Measurements from ENCODE around the gene JMJD7. TPM values are rescaled to one million over a fixed set of nuclear protein-coding genes. Genes with fewer than 3 reads are reported as not detected.

The JMJD7 gene
- total and polyA plus RNA-seq, 5 donors from 2014 or later = 17.0 to 42.2 (median 25.9) TPM

DNA sequence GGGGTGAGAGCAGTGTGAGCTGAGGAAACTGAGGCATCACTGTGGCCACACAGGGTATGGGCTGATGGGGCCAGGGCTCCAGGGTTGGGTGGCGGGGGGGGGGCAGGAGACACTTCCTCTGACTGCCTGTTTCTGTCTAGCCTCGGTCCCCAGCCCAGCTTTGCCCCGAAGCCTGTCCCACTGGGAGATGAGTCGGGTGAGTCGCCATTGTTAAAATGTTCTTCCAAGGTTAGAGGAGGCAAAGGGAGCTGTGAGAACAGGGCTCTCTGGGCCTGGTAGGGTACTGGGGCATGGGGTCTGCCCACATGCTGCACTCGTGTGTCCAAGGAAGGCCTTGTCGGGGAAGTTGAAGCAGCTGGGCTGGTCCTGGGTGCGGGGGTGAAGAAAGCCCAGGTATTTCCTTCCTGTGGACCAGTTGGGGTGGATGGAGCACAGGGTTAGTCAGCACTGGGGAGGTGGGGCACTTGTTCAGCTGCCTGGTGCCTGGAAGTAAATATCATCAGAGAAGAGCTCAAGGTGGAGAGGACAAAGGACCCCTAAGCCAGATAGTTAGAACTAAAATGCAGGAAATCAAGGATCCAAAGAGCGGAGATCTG is 8.3 kb upstream of the JMJD7 start:
- Mint-ChIP-seq H3K27me3 (no peaks in the 10 kb centered on the region), H3K36me3 (peaks cover 30% of the 10 kb centered on the region), H3K4me3 (no peak overlapping the region), H3K4me1 (peaks cover 0 to 2% (median 0%) of the 10 kb centered on the region in 4 donors), H3K9me3 (no peaks in the 10 kb centered on the region), H3K27ac (peak overlapping the region in 1 of 3 donors; percentile 51)
- Histone ChIP-seq H3K4me1 (ENCODE audit: control insufficient read depth, insufficient read depth, low read length, poor library complexity, severe bottlenecking) (no peaks in the 10 kb centered on the region), H3K9me3 (ENCODE audit: control insufficient read depth in 2 of 2, low read length in 2 of 2) (no peaks in the 10 kb centered on the region), H3K4me3 (ENCODE audit: low read depth, low read length) (no peak overlapping the region), H3K27ac (ENCODE audit: insufficient read depth, low read length, poor library complexity, severe bottlenecking) (no peak overlapping the region), H3K36me3 (ENCODE audit: control insufficient read depth, insufficient read depth, low read length) (peaks cover 61% of the 10 kb centered on the region), H3K27me3 (ENCODE audit: control insufficient read depth, insufficient read depth, low read length) (no peaks in the 10 kb centered on the region)
- DNase-seq = no peak
- ATAC-seq (ENCODE audit: low read depth in 2 of 2) = no peak

GRCh38 chr15:41820791-41821423 is 7.0 kb upstream of the JMJD7 start:
- Mint-ChIP-seq H3K4me3 (no peak overlapping the region), H3K27me3 (no peaks in the 10 kb centered on the region), H3K9me3 (no peaks in the 10 kb centered on the region), H3K36me3 (peaks cover 24% of the 10 kb centered on the region), H3K4me1 (peaks cover 0 to 1% (median 0%) of the 10 kb centered on the region in 4 donors), H3K27ac (peak overlapping the region in 1 of 3 donors; percentile 35)
- H3K27ac ChIP-seq (ENCODE audit: insufficient read depth, low read length, poor library complexity, severe bottlenecking) = no peak overlapping the region
- peaks cover 51% of the 10 kb centered on the region for H3K36me3 ChIP-seq (ENCODE audit: control insufficient read depth, insufficient read depth, low read length)
- H3K4me3 ChIP-seq (ENCODE audit: low read depth, low read length) = no peak overlapping the region
- no peak for DNase-seq
- no peaks in the 10 kb centered on the region for H3K27me3 ChIP-seq (ENCODE audit: control insufficient read depth, insufficient read depth, low read length)
- no peak for ATAC-seq (ENCODE audit: low read depth in 2 of 2)
- H3K9me3 ChIP-seq (ENCODE audit: control insufficient read depth in 2 of 2, low read length in 2 of 2) = no peaks in the 10 kb centered on the region
- H3K4me1 ChIP-seq (ENCODE audit: control insufficient read depth, insufficient read depth, low read length, poor library complexity, severe bottlenecking) = no peaks in the 10 kb centered on the region

GRCh38 chr15:41821831-41822230 is 6.1 kb upstream of the JMJD7 start:
- Mint-ChIP-seq H3K9me3 (no peaks in the 10 kb centered on the region), H3K27me3 (no peaks in the 10 kb centered on the region), H3K4me1 (peaks cover 0 to 3% (median 1%) of the 10 kb centered on the region in 4 donors), H3K4me3 (no peak overlapping the region), H3K36me3 (peaks cover 17% of the 10 kb centered on the region), H3K27ac (peak overlapping the region in 1 of 3 donors; percentile 35)
- Histone ChIP-seq H3K27me3 (ENCODE audit: control insufficient read depth, insufficient read depth, low read length) (no peaks in the 10 kb centered on the region), H3K4me3 (ENCODE audit: low read depth, low read length) (no peak overlapping the region), H3K27ac (ENCODE audit: insufficient read depth, low read length, poor library complexity, severe bottlenecking) (no peak overlapping the region), H3K4me1 (ENCODE audit: control insufficient read depth, insufficient read depth, low read length, poor library complexity, severe bottlenecking) (peaks cover under 1% of the 10 kb centered on the region), H3K36me3 (ENCODE audit: control insufficient read depth, insufficient read depth, low read length) (peaks cover 44% of the 10 kb centered on the region), H3K9me3 (ENCODE audit: control insufficient read depth in 2 of 2, low read length in 2 of 2) (no peaks in the 10 kb centered on the region)
- DNase-seq (no peak), ATAC-seq (ENCODE audit: low read depth in 2 of 2) (no peak)

- Mint-ChIP-seq H3K27ac (no peak overlapping the region), H3K9me3 (no peaks in the 10 kb centered on the region), H3K4me3 (no peak overlapping the region), H3K27me3 (no peaks in the 10 kb centered on the region), H3K4me1 (peaks cover 0 to 4% (median 2%) of the 10 kb centered on the region in 4 donors), H3K36me3 (peaks cover 11% of the 10 kb centered on the region)
- ATAC-seq (ENCODE audit: low read depth in 2 of 2) (no peak), DNase-seq (no peak)
- Histone ChIP-seq H3K4me3 (ENCODE audit: low read depth, low read length) (no peak overlapping the region), H3K9me3 (ENCODE audit: control insufficient read depth in 2 of 2, low read length in 2 of 2) (no peaks in the 10 kb centered on the region), H3K27ac (ENCODE audit: insufficient read depth, low read length, poor library complexity, severe bottlenecking) (no peak overlapping the region), H3K36me3 (ENCODE audit: control insufficient read depth, insufficient read depth, low read length) (peaks cover 40% of the 10 kb centered on the region), H3K27me3 (ENCODE audit: control insufficient read depth, insufficient read depth, low read length) (no peaks in the 10 kb centered on the region), H3K4me1 (ENCODE audit: control insufficient read depth, insufficient read depth, low read length, poor library complexity, severe bottlenecking) (peaks cover 7% of the 10 kb centered on the region)
Measured at GRCh38 chr15:41822471-41822870, 5.4 kb upstream of the JMJD7 start.

DNA sequence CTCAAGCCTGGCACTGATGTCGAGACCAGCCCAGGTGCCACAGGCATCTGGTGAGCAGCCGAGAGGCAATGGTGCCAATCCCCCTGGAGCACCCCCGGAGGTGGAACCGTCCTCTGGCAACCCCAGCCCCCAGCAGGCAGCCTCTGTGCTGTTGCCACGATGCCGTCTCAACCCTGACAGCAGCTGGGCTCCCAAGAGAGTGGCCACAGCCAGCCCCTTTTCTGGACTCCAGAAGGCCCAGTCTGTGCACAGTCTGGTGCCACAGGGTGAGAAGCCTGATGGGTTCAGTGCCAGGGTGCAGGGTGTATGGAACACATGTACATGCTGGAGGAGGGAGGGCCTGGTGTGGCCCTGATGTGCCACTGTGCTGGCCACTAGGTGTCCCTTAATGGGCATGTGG is 4.9 kb upstream of the JMJD7 start:
- Histone ChIP-seq H3K36me3 (ENCODE audit: control insufficient read depth, insufficient read depth, low read length) (peaks cover 35% of the 10 kb centered on the region), H3K9me3 (ENCODE audit: control insufficient read depth in 2 of 2, low read length in 2 of 2) (no peaks in the 10 kb centered on the region), H3K4me3 (ENCODE audit: low read depth, low read length) (no peak overlapping the region), H3K27me3 (ENCODE audit: control insufficient read depth, insufficient read depth, low read length) (no peaks in the 10 kb centered on the region), H3K27ac (ENCODE audit: insufficient read depth, low read length, poor library complexity, severe bottlenecking) (no peak overlapping the region), H3K4me1 (ENCODE audit: control insufficient read depth, insufficient read depth, low read length, poor library complexity, severe bottlenecking) (peaks cover 8% of the 10 kb centered on the region)
- ATAC-seq (ENCODE audit: low read depth in 2 of 2) (no peak), DNase-seq (no peak)
- Mint-ChIP-seq H3K27me3 (no peaks in the 10 kb centered on the region), H3K27ac (no peak overlapping the region), H3K36me3 (peaks cover 11% of the 10 kb centered on the region), H3K9me3 (no peaks in the 10 kb centered on the region), H3K4me3 (peak overlapping the region in 1 of 4 donors; percentile 35), H3K4me1 (peaks cover 0 to 9% (median 4%) of the 10 kb centered on the region in 4 donors)

DNA sequence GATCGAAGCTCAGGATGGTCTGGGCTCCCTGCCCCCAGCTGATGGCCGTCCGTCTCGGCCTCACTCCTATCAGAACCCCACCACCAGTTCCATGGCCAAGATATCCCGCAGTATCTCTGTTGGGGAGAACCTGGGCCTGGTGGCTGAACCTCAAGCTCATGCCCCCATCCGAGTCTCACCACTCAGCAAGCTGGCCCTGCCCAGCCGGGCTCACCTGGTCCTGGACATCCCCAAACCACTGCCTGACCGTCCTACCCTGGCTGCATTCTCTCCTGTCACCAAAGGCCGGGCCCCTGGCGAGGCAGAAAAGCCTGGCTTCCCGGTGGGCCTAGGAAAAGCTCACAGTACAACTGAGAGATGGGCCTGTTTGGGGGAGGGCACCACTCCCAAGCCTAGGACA is 4.4 kb upstream of the JMJD7 start:
- no peak overlapping the region for H3K27ac Mint-ChIP-seq
- H3K4me1 Mint-ChIP-seq = peaks cover 3 to 10% (median 5%) of the 10 kb centered on the region in 4 donors

GRCh38 chr15:41824062-41824745 is 3.7 kb upstream of the JMJD7 start:
- DNase-seq (no peak), ATAC-seq (ENCODE audit: low read depth in 2 of 2) (no peak)
- Mint-ChIP-seq H3K27me3 (no peaks in the 10 kb centered on the region), H3K9me3 (no peaks in the 10 kb centered on the region), H3K36me3 (peaks cover 11% of the 10 kb centered on the region), H3K4me3 (peak overlapping the region in 1 of 4 donors; percentile 66), H3K27ac (no peak overlapping the region), H3K4me1 (peaks cover 9 to 16% (median 12%) of the 10 kb centered on the region in 4 donors)
- Histone ChIP-seq H3K4me1 (ENCODE audit: control insufficient read depth, insufficient read depth, low read length, poor library complexity, severe bottlenecking) (peaks cover 20% of the 10 kb centered on the region), H3K36me3 (ENCODE audit: control insufficient read depth, insufficient read depth, low read length) (peaks cover 24% of the 10 kb centered on the region), H3K27me3 (ENCODE audit: control insufficient read depth, insufficient read depth, low read length) (no peaks in the 10 kb centered on the region), H3K4me3 (ENCODE audit: low read depth, low read length) (no peak overlapping the region), H3K27ac (ENCODE audit: insufficient read depth, low read length, poor library complexity, severe bottlenecking) (no peak overlapping the region), H3K9me3 (ENCODE audit: control insufficient read depth in 2 of 2, low read length in 2 of 2) (no peaks in the 10 kb centered on the region)

More for the DNA sequence above, 4.4 kb upstream of the JMJD7 start:
- ATAC-seq (ENCODE audit: low read depth in 2 of 2) = no peak
- peaks cover 29% of the 10 kb centered on the region for H3K36me3 ChIP-seq (ENCODE audit: control insufficient read depth, insufficient read depth, low read length)
- H3K27me3 ChIP-seq (ENCODE audit: control insufficient read depth, insufficient read depth, low read length) = no peaks in the 10 kb centered on the region
- Mint-ChIP-seq H3K4me3 (peak overlapping the region in 1 of 4 donors; percentile 35), H3K27me3 (no peaks in the 10 kb centered on the region), H3K36me3 (peaks cover 11% of the 10 kb centered on the region), H3K9me3 (no peaks in the 10 kb centered on the region)
- no peak overlapping the region for H3K27ac ChIP-seq (ENCODE audit: insufficient read depth, low read length, poor library complexity, severe bottlenecking)
- no peaks in the 10 kb centered on the region for H3K9me3 ChIP-seq (ENCODE audit: control insufficient read depth in 2 of 2, low read length in 2 of 2)
- H3K4me3 ChIP-seq (ENCODE audit: low read depth, low read length) = no peak overlapping the region
- DNase-seq = no peak
- peaks cover 13% of the 10 kb centered on the region for H3K4me1 ChIP-seq (ENCODE audit: control insufficient read depth, insufficient read depth, low read length, poor library complexity, severe bottlenecking)
